Measurements from ENCODE around the gene WDR20.
A peak's percentile ranks its signal among the peaks of the same experiment; 100 is the strongest.

The WDR20 gene, protein sequence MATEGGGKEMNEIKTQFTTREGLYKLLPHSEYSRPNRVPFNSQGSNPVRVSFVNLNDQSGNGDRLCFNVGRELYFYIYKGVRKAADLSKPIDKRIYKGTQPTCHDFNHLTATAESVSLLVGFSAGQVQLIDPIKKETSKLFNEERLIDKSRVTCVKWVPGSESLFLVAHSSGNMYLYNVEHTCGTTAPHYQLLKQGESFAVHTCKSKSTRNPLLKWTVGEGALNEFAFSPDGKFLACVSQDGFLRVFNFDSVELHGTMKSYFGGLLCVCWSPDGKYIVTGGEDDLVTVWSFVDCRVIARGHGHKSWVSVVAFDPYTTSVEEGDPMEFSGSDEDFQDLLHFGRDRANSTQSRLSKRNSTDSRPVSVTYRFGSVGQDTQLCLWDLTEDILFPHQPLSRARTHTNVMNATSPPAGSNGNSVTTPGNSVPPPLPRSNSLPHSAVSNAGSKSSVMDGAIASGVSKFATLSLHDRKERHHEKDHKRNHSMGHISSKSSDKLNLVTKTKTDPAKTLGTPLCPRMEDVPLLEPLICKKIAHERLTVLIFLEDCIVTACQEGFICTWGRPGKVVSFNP

DNA sequence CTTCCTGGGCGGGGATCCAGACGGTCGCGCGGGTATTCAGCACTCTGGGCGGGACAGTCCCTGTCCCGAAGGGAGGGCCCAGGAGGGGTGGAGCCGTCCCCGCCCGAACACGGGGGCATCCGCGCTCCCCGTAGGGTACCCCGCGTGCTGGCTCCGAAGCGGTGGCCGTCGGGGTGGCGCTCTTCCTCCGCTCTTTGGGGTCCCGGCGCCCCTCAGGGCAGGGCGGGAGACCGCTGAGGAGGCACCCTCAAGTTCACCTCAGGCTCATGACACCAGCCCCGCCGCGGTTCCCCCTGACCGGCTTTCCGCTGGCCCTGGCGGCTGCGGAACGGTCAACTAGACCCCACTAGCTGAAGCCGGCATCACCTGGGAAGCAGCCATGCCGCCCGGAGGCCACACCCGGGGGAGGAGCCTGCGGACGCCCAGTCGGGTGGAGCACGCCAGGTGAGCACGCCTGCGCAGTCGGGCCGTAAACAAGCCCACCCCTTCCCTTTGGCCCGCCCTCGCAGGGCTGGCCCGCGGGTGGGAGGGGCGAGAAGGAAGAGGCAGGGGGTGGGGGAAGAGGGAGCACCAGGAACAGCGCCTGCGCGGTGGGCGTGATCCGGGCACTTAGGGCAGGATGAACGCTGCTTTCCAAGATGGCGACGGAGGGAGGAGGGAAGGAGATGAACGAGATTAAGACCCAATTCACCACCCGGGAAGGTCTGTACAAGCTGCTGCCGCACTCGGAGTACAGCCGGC, at the start of gene WDR20:
TSS of gene WDR20 (plus strand) at position 612 of the 741 bp plus-strand sequence. CDS start at position 639, 27 bp downstream.
- ChIA-PET CTCF (interaction anchor here (0.6 to 1.2 kb wide), 2 partner anchors 32 to 45 kb away, joined by 3 to 4 read pairs; no protein-coding TSS in a partner anchor), POLR2A (interaction anchor here (0.7 to 1.9 kb wide), 8 partner anchors 10 to 180 kb away, joined by 3 to 7 read pairs (median 3); partner anchors contain the start of gene ZNF839)
- peak; percentile 100 for DNase-seq (ENCODE audit: extremely low spot score)
- peak; percentile 48; the same call in 1 of the 2 replicates for TF ChIP-seq L3MBTL2 (conservative IDR thresholded peaks at IDR 0.05)
- TF ChIP-seq FOXM1 (IDR thresholded peaks at IDR 0.05; ENCODE audit: borderline replicate concordance) = no peak
- no peak for TF ChIP-seq LEF1 (IDR thresholded peaks at IDR 0.05; ENCODE audit: borderline replicate concordance)
- TF ChIP-seq SUZ12 (IDR thresholded peaks at IDR 0.05) = no peak
- peak; percentile 93 for TF ChIP-seq FOXK2 (IDR thresholded peaks at IDR 0.05)

DNA sequence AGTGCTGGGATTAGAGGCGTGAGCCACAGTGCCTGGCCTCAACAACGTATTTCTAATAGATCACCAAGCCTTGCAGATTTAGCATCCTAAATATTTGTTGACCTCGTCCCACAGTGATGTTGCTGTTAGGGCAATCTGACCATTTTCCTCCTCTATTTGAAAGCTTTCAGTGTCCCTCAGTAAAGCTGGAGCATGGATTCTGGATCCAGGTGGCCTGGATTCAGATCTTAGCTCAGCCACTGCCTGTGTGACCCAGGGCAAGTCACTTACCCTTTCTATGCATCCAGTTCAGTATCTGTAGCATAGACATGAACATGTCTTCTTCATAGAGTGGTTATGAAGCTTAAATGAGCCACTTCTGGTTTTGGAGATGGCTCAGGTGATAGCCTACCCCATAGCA, 49.0 kb upstream of the WDR20 start:
- ChIA-PET CTCF (interaction anchor here (0.6 kb wide), 2 partner anchors 134 to 179 kb away, joined by 5 to 9 read pairs; no protein-coding TSS in a partner anchor), POLR2A (interaction anchor here (1.2 to 2.1 kb wide), 2 partner anchors 9 to 12 kb away, joined by 4 to 7 read pairs; no protein-coding TSS in a partner anchor)
- no peak for TF ChIP-seq HDGF (IDR thresholded peaks at IDR 0.05; ENCODE audit: borderline replicate concordance)
- no peak for TF ChIP-seq LEF1 (IDR thresholded peaks at IDR 0.05; ENCODE audit: borderline replicate concordance)
- TF ChIP-seq ELF4 (IDR thresholded peaks at IDR 0.05) = no peak
- no peak for TF ChIP-seq CTBP1 (IDR thresholded peaks at IDR 0.05; ENCODE audit: borderline replicate concordance)
- TF ChIP-seq TARDBP (IDR thresholded peaks at IDR 0.05) = no peak
- no peak for TF ChIP-seq ZNF384 (IDR thresholded peaks at IDR 0.05)
- TF ChIP-seq, protein P1, sequence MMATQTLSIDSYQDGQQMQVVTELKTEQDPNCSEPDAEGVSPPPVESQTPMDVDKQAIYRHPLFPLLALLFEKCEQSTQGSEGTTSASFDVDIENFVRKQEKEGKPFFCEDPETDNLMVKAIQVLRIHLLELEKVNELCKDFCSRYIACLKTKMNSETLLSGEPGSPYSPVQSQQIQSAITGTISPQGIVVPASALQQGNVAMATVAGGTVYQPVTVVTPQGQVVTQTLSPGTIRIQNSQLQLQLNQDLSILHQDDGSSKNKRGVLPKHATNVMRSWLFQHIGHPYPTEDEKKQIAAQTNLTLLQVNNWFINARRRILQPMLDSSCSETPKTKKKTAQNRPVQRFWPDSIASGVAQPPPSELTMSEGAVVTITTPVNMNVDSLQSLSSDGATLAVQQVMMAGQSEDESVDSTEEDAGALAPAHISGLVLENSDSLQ (IDR thresholded peaks at IDR 0.05) = no peak
- no peak for TF ChIP-seq NFRKB (IDR thresholded peaks at IDR 0.05)
- no peak for TF ChIP-seq FOXM1 (IDR thresholded peaks at IDR 0.05; ENCODE audit: borderline replicate concordance)
- TF ChIP-seq L3MBTL2 (conservative IDR thresholded peaks at IDR 0.05) = no peak
- no peak for TF ChIP-seq BHLHE40 (IDR thresholded peaks at IDR 0.05; ENCODE audit: borderline replicate concordance)
- no peak for TF ChIP-seq FOXA1 (IDR thresholded peaks at IDR 0.05)
- no peak for TF ChIP-seq FOXK2 (IDR thresholded peaks at IDR 0.05)
- TF ChIP-seq SUZ12 (IDR thresholded peaks at IDR 0.05) = no peak
- TF ChIP-seq SP1 (IDR thresholded peaks at IDR 0.05) = no peak
- TF ChIP-seq ARNT (IDR thresholded peaks at IDR 0.05) = no peak
- no peak for DNase-seq (ENCODE audit: extremely low spot score)

DNA sequence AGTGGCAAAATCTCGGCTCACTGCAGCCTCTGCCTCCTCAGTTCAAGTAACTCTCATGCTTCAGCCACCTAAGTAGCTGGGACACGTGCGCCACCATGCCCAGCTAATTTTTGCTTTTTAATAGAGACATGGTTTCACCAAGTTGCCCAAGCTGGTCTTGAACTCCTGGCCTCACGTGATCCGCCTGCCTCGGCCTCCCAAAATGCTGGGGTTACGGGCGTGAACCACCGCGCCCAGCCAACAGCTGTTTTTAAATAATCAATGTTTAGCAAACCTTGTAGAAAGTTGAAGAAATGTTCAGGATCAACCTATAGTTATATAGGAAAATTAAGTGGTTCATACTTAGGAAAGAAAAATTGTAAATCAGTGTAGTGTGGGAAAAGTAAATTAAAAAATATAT, 46.9 kb upstream of the WDR20 start:
- TF ChIP-seq ZNF384 (IDR thresholded peaks at IDR 0.05) (no peak), ELF4 (IDR thresholded peaks at IDR 0.05) (no peak), TARDBP (IDR thresholded peaks at IDR 0.05) (no peak), SUZ12 (IDR thresholded peaks at IDR 0.05) (no peak), NFRKB (IDR thresholded peaks at IDR 0.05) (no peak), LEF1 (IDR thresholded peaks at IDR 0.05; ENCODE audit: borderline replicate concordance) (no peak), FOXM1 (IDR thresholded peaks at IDR 0.05; ENCODE audit: borderline replicate concordance) (no peak), L3MBTL2 (conservative IDR thresholded peaks at IDR 0.05) (no peak), SP1 (IDR thresholded peaks at IDR 0.05) (no peak), HDGF (IDR thresholded peaks at IDR 0.05; ENCODE audit: borderline replicate concordance) (no peak), FOXA1 (IDR thresholded peaks at IDR 0.05) (no peak), CTBP1 (IDR thresholded peaks at IDR 0.05; ENCODE audit: borderline replicate concordance) (no peak), BHLHE40 (IDR thresholded peaks at IDR 0.05; ENCODE audit: borderline replicate concordance) (no peak), ARNT (IDR thresholded peaks at IDR 0.05) (no peak), FOXK2 (IDR thresholded peaks at IDR 0.05) (no peak)
- TF ChIP-seq, protein P1 (IDR thresholded peaks at IDR 0.05) = no peak
- DNase-seq (ENCODE audit: extremely low spot score) = no peak
- ChIA-PET POLR2A (interaction anchor here (2.1 kb wide), 1 partner anchor 14 kb away, joined by 7 read pairs; no protein-coding TSS in a partner anchor), CTCF (interaction anchor here (1.4 kb wide), 1 partner anchor 47 kb away, joined by 3 read pairs; no protein-coding TSS in a partner anchor)

DNA sequence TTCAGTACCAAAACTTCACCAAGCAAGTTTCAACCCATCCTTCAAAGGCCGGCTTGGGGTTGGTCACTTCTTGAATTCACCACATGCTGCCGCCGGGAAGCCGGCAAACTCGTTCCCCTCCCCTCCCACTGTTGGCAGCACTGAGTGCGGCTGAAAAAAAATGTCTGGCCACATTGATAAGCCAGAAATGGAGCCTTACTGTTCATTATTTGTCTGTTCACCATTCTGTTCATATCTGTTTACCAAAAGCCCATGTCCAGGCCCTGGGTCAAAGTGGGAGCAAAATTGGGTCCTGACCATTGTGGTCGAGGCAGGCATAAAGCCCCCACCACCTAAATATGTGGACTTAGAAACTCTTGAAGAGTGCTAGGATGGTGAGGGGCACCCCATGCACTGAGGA, 45.6 kb upstream of the WDR20 start:
- DNase-seq (ENCODE audit: extremely low spot score) = no peak
- TF ChIP-seq ARNT (IDR thresholded peaks at IDR 0.05) (no peak), NFRKB (IDR thresholded peaks at IDR 0.05) (no peak)
- ChIA-PET CTCF (no interaction called here), POLR2A (no interaction called here)

DNA sequence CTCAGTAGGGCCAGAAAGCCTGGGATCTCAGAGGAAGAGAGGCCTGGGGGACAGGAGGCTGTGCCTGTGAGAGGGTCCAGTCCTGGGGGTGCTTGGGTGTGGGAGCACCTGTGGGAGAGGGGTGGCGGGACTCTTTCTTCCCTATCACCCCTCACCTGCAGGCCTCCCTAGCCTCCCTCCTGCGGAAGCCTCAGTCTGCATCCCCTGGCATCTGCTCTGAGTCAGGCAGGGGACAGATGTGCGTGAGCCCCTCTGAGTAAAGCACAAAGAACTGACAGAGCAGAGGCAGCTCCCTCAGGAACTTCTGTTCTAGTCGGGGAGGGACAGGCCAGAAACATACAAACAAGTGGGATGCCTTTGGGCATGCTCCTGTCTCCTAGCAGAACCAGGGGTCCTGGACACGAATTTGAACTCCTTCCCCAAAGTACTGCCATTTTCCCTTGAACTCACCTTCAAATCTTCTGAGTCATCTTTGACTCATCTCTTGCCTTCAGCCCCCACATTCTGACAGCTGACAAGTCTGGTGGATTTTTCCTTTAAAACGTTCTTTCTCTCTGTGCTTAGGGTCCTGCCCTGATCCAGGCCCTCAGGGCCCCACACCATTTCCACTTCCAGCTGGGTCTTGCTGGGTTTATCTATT, 44.3 kb upstream of the WDR20 start:
- TF ChIP-seq ZNF384 (IDR thresholded peaks at IDR 0.05) = no peak
- TF ChIP-seq FOXA1 (IDR thresholded peaks at IDR 0.05) = no peak
- no peak for TF ChIP-seq FOXK2 (IDR thresholded peaks at IDR 0.05)
- TF ChIP-seq SUZ12 (IDR thresholded peaks at IDR 0.05) = no peak
- no peak for TF ChIP-seq ARNT (IDR thresholded peaks at IDR 0.05)
- TF ChIP-seq SP1 (IDR thresholded peaks at IDR 0.05) = no peak
- TF ChIP-seq LEF1 (IDR thresholded peaks at IDR 0.05; ENCODE audit: borderline replicate concordance) = no peak
- TF ChIP-seq FOXM1 (IDR thresholded peaks at IDR 0.05; ENCODE audit: borderline replicate concordance) = no peak
- TF ChIP-seq HDGF (IDR thresholded peaks at IDR 0.05; ENCODE audit: borderline replicate concordance) = no peak
- no peak for TF ChIP-seq L3MBTL2 (conservative IDR thresholded peaks at IDR 0.05)
- no peak for TF ChIP-seq ELF4 (IDR thresholded peaks at IDR 0.05)
- no peak for TF ChIP-seq BHLHE40 (IDR thresholded peaks at IDR 0.05; ENCODE audit: borderline replicate concordance)
- TF ChIP-seq TARDBP (IDR thresholded peaks at IDR 0.05) = no peak
- TF ChIP-seq NFRKB (IDR thresholded peaks at IDR 0.05) = no peak
- TF ChIP-seq CTBP1 (IDR thresholded peaks at IDR 0.05; ENCODE audit: borderline replicate concordance) = no peak
- TF ChIP-seq, protein P1 (IDR thresholded peaks at IDR 0.05) = no peak
- POLR2A ChIA-PET = interaction anchor here (2.0 kb wide), 1 partner anchor 8 kb away, joined by 5 read pairs; no protein-coding TSS in a partner anchor
- DNase-seq (ENCODE audit: extremely low spot score) = no peak
- CTCF ChIA-PET = interaction anchor here (0.9 to 2.2 kb wide), 7 partner anchors 10 to 388 kb away, joined by 3 to 14 read pairs (median 5); no protein-coding TSS in a partner anchor

Data from HEK293T (cell line).